PC-3 (cell line): ENCODE results near the gene PMAIP1.

Experiments
- EZH2 ChIP-seq: fragments of 300-600 bp; sonication (generic); IDR thresholded peaks from one replicate; pipeline ENCODE4 v1.6.1; 2017; ENCODE audit warnings: antibody characterized with exemption, mild to moderate bottlenecking, low read length; ENCODE audit not compliant: unreplicated experiment
- TF ChIP-seq, protein P1 (sequence below): fragments of 300-600 bp; sonication (generic); conservative IDR thresholded peaks from 2 replicates; pipeline ENCODE4 v1.5.1; 2017; ENCODE audit warnings: antibody characterized with exemption, low read depth, mild to moderate bottlenecking, low read length

- TF ChIP-seq, protein P1, sequence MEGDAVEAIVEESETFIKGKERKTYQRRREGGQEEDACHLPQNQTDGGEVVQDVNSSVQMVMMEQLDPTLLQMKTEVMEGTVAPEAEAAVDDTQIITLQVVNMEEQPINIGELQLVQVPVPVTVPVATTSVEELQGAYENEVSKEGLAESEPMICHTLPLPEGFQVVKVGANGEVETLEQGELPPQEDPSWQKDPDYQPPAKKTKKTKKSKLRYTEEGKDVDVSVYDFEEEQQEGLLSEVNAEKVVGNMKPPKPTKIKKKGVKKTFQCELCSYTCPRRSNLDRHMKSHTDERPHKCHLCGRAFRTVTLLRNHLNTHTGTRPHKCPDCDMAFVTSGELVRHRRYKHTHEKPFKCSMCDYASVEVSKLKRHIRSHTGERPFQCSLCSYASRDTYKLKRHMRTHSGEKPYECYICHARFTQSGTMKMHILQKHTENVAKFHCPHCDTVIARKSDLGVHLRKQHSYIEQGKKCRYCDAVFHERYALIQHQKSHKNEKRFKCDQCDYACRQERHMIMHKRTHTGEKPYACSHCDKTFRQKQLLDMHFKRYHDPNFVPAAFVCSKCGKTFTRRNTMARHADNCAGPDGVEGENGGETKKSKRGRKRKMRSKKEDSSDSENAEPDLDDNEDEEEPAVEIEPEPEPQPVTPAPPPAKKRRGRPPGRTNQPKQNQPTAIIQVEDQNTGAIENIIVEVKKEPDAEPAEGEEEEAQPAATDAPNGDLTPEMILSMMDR: no peak
- TF ChIP-seq EZH2: no peak
Observed at GRCh38 chr18:59878644-59879043, 21.2 kb upstream of the PMAIP1 start.
